Right ventricle myocardium inferior (tissue), 1 donor: ENCODE results near the gene ARHGAP26. TPM values are rescaled to one million over a fixed set of nuclear protein-coding genes. Genes with fewer than 3 reads are reported as not detected.

Experiments
- ATAC-seq: fragments of 200-7000 bp; cut with Tn5 transposase; one replicate; pipeline ENCODE4 v1.9.1; 2020; ENCODE audit warnings: mild to moderate bottlenecking, moderate library complexity
- DNase-seq: peaks from one replicate; pipeline ENCODE4 v3.0.0; 2021; ENCODE audit errors: missing footprints
- intact Hi-C: fragments of 100-400 bp; cut with DNase I; formaldehyde crosslinking; loops from one replicate; pipeline ENCODE4 v1.11.0; 2022
- total RNA-seq: library from RNA; stranded (reverse); fragmentation: NEBNext Ultra II Directional; extraction: Animal tissue kit (Norgen Biotek cat#: 25700); gene quantifications from one replicate; pipeline ENCODE4 v1.2.1, GENCODE V29; 2021
- donor health status: DM: no; HTN: yes; CAD: no; lungs with severe emphysema.

The ARHGAP26 gene
- total RNA-seq, 1 donor from 2014 or later, result 29.8 TPM

- DNase-seq, result no peak
- no peak for ATAC-seq
- intact Hi-C loops, result no loop called here
Measured at GRCh38 chr5:142800776-142801494, 30.8 kb downstream of the ARHGAP26 start.

DNA sequence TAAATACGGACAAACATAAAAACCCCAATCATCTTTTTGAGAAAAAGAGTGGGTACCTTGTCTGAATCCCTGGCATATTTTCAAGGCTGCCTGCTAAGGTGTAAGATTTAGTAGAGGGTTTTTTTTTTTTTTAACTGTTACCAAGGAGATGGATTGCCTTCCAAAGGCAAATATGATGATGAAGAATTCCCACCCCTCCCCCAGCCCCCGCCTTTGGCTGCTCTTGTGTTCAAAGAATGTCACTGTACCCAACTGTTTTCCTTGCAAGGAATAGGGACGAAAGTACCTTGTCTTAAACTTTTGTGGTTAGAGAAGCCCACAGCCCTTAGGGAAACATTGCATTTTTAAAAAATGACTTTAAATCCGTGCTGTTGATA lies 31.3 kb downstream of the ARHGAP26 start:
- ATAC-seq, result no peak
- intact Hi-C loops, result no loop called here
- DNase-seq, result no peak

DNA sequence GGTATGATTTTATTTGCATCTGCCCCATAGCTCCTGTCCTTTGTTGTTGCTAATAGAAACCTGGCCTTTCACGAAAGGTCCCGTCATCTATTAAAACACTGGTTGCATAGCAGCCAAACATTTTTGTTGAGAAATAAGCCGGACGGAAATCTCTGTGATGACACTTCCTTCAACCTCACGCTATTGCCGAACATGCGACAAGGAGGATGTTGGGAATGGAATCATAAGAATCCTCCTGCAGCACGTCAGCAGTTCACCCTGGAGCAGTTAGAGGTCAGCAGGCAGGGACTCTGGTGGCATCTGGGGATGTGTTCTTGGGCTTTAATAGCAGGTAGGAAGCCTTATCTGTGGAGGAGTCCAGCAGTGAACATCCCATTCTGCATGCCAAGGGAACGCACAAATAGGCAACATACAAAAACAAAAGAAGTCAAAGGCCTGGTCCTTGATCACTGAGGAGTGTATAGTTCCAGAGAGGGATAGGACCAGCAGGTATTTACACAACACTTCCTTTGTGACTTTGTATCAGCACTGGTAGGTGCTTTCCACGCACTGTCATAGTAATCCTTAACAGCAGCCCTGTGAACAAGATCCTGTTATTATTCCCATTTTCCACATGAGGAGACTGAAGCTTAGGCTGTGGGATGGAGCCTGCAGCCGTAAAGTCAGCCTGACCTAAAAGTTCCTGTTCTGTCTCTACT lies 33.4 kb downstream of the ARHGAP26 start:
- no peak for DNase-seq
- peak; percentile 56 for ATAC-seq
- intact Hi-C loops, result no loop called here

DNA sequence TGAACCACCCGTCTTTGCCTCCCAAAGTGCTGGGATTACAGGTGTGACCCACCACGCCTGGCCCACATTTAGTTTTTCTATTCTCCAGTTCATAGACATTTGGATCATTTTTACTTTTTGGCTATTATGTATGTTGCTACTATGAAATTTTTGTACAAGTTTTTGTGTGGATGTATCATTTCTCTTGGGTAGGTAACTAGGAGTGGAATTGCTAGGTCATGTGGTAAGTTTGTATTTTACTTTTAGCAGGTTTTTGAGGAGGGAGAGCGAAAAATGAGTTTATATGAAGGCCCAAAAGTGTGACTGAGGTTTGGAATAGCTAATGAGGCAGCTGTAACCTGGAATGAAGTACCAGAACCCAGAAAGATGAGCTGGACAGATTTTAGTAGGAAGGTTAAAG lies 35.2 kb downstream of the ARHGAP26 start:
- no peak for ATAC-seq
- DNase-seq, result no peak
- intact Hi-C loops, result no loop called here

- ATAC-seq (no peak), DNase-seq (no peak)
- intact Hi-C loops, result no loop called here
Measured at GRCh38 chr5:142806841-142807267, 36.7 kb downstream of the ARHGAP26 start.

DNA sequence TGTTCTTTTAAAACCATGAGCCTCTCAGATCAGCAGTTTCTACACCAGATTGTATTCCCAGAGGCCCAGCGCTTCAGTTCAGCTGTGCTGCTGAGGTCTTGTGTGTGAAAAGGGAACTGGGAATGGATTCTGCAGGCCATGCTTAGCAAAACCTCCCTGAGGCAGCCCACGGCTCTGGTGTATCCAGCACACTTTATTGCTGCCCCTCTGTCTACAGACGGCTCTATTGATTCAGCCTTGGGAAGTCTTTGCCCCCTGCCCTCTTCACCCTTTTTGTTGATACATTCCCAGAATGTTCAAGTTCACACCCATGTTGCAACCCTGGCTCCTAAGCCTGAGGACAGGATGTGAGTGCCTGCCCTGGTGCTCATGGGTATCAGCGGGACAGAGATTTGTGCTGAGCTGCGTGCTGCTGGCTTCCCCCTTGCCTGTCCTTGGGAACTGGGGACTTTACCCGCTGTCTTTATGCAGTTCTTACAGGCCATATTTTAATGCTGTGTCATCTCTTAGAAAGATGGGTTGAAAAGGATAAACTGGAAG lies 37.3 kb downstream of the ARHGAP26 start:
- DNase-seq (peak; percentile 74), ATAC-seq (peak; percentile 66)
- intact Hi-C loops, result no loop called here

GRCh38 chr5:142808878-142809598 lies 38.9 kb downstream of the ARHGAP26 start:
- ATAC-seq (no peak), DNase-seq (no peak)
- intact Hi-C loops, result no loop called here

- ATAC-seq (no peak), DNase-seq (no peak)
- intact Hi-C loops, result loop anchor here (10.0 kb wide), 1 partner anchor 55 kb away; no protein-coding TSS in a partner anchor
Measured at GRCh38 chr5:142810081-142810480, 39.9 kb downstream of the ARHGAP26 start.

- DNase-seq, result no peak
- intact Hi-C loops, result loop anchor here (10.0 kb wide), 1 partner anchor 54 kb away; no protein-coding TSS in a partner anchor
- no peak for ATAC-seq
Measured at GRCh38 chr5:142810743-142811290, 40.6 kb downstream of the ARHGAP26 start.

GRCh38 chr5:142811866-142812557 lies 41.8 kb downstream of the ARHGAP26 start:
- DNase-seq, result no peak
- ATAC-seq, result no peak
- intact Hi-C loops, result loop anchor here (10.0 kb wide), 1 partner anchor 53 kb away; no protein-coding TSS in a partner anchor

- no peak for DNase-seq
- intact Hi-C loops, result loop anchor here (10.0 kb wide), 1 partner anchor 52 kb away; no protein-coding TSS in a partner anchor
- ATAC-seq, result peak; percentile 61
Measured at GRCh38 chr5:142813220-142813619, 43.0 kb downstream of the ARHGAP26 start.

DNA sequence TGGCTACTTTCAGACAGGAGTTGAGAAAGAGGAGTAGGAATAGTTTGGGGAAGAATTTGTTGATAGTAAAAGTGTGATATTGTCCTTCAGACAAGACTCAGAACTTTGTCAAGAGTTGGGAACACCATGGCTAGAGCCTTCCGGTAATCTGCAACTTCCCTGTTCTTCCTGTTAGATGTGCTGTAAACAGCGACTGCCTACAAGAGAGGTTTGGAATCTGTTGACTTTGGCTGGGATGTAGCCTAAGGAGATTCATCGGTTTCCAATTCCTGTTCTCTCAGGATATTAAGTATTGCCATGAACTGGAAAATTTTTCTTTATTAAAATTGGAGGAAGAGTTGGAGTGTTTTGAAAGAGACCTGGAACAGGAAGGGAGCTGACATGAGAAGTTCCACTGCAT lies 43.9 kb downstream of the ARHGAP26 start:
- DNase-seq (no peak), ATAC-seq (peak; percentile 57)
- intact Hi-C loops, result loop anchor here (10.0 kb wide), 1 partner anchor 51 kb away; no protein-coding TSS in a partner anchor

DNA sequence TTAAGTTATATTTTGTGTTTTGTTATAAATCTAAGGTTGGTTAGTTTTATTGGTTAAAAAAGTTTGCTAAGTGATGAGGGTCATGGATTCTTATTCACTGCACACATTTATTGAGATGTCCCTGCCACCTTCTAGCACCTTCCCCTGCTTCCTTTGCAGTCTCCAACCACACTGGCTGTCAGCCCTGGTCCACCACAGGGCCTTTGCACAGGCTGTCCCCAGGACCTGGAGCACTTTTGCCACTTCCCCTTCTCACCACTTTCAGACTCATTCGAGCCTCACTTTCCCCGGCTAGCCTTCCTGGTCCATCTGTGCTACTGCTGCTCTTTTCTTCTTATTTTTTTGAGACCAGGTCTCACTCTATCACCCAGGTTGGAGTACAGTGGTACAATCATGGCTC lies 45.3 kb downstream of the ARHGAP26 start:
- no peak for ATAC-seq
- DNase-seq, result no peak
- intact Hi-C loops, result loop anchor here (10.0 kb wide), 1 partner anchor 49 kb away; no protein-coding TSS in a partner anchor

- DNase-seq, result no peak
- intact Hi-C loops, result loop anchor here (2.0 to 10.0 kb wide), 2 partner anchors 38 to 48 kb away; no protein-coding TSS in a partner anchor
Measured at GRCh38 chr5:142816531-142817430, 46.6 kb downstream of the ARHGAP26 start.

GRCh38 chr5:142817949-142818431 lies 47.8 kb downstream of the ARHGAP26 start:
- intact Hi-C loops, result loop anchor here (2.0 to 10.0 kb wide), 2 partner anchors 39 to 47 kb away; no protein-coding TSS in a partner anchor
- DNase-seq, result no peak
- peak; percentile 65 for ATAC-seq

More at GRCh38 chr5:142816531-142817430, 46.6 kb downstream of the ARHGAP26 start:
- no peak for ATAC-seq

DNA sequence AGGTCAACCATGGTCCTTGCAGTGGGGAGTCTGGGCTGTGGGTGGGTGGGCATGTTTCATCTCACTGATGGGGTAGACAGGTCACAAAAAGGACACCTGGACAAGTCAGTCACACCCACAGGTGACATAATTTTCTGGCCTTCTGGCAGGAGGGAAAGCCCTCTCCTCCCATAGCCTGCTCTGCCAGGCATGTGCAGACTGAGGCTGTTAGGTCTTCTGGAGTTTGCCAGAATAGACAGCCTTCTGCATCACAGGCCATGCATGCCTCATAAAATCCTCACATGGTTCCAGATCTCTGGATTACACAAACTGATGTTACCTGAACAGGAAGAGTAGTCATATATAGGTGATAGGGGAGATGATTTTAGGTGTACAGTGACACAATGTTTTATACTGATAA lies 49.1 kb downstream of the ARHGAP26 start:
- intact Hi-C loops, result loop anchor here (10.0 kb wide), 1 partner anchor 46 kb away; no protein-coding TSS in a partner anchor
- no peak for ATAC-seq
- DNase-seq, result no peak

DNA sequence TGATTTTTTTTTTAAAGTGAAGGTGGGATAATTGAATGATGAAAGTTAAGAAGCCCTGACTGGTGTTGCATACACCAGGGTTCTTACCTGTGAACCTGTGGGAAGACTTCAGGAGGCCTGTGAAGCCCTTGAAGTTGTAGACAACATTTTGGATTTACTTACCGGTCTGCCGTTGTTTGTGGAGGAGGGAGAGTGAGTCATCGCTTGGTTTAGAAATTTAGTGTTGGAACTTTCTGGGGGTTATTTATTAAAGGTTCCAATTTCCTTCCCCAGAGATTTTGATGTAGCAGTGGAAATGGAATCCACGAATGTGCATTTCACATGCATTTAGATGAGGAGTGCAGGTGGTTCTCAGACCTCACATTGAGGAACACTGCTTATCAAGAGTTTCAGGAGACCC lies 49.6 kb downstream of the ARHGAP26 start:
- intact Hi-C loops, result loop anchor here (10.0 kb wide), 1 partner anchor 45 kb away; no protein-coding TSS in a partner anchor
- DNase-seq (no peak), ATAC-seq (no peak)
